Activated naive CD4-positive, alpha-beta T cell (primary cell): ENCODE data around the gene SLC25A14.
"Not testable (repeated sequence)": the region's sequence is repeated elsewhere in the genome, so short reads cannot be mapped to it uniquely, and the experiment has no call there.

Experiments
- DNase-seq, 4 experiments: peaks; one replicate each; lab custom pipeline; 2025; lab: John Stamatoyannopoulos, UW

Gene SLC25A14, protein sequence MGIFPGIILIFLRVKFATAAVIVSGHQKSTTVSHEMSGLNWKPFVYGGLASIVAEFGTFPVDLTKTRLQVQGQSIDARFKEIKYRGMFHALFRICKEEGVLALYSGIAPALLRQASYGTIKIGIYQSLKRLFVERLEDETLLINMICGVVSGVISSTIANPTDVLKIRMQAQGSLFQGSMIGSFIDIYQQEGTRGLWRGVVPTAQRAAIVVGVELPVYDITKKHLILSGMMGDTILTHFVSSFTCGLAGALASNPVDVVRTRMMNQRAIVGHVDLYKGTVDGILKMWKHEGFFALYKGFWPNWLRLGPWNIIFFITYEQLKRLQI

DNA sequence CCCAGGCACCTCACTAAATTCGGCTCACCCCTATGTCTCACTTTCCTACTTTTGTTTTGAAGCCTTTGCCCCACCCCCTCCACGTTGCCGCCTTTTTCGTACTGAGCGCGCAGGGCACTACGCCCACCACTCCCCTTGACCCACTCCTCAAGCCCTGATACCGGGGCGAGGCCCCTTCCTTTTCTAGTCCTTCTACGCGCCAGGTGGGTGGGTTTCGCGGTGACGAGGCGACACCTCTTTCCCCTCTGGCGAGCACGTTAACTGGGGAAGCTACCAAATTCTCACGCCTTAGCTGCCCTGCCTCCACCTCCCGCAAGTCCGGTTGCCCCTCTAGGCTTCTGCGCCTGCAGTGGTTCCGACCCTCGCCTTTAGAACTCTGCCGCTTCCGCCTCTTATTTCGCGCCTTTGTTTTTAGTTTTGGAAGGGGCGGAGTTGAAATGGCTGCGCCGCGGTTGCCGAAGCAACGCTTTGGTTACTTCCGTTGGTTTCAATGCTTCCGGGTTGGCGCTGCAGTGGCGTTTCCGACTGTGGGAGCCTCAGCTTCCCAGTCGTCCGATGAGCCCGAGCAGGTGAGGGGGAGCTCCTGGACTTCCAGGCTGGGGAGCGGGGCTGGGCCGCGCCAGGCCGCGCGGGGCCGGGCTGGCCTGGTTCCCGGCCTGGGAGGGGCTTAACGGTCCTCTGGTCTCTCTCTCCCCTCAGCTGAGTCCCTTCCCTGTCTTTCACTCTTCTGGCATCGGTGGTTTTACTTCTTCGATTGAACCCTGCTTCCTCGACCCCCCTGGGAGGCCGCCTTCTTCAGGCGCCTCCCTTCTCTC, at the start of gene SLC25A14:
TSS of gene SLC25A14 (plus strand) at position 512 of the 815 bp plus-strand sequence. CDS start 360 bp downstream, outside the sequence.
- peak; percentile 6 to 53 (median 26) for DNase-seq

GRCh38 chrX:130295519-130296296, 44.0 kb upstream of the SLC25A14 start:
- DNase-seq: no peak

DNA sequence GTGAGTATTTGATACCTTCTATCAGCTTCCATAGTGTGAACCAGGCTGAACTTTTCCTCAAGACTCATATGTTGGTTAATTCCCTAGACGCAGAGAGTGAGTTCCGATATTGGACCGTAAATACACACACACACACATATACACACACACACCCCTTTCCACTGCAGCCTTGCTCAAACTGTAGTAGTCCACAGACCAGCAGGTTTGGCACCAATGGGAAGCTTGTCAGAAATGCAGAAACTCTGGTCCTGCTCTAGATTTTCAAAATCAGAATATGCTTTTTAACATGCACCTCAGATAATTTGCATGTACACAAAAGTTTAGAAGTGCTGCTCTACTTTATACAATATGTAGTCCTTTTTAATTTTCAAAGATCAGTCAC, 43.4 kb upstream of the SLC25A14 start:
- DNase-seq: no peak

- no peak for DNase-seq
Measured at GRCh38 chrX:130296743-130297142, 43.0 kb upstream of the SLC25A14 start.

GRCh38 chrX:130299279-130300009, 40.3 kb upstream of the SLC25A14 start:
- no peak for DNase-seq

DNA sequence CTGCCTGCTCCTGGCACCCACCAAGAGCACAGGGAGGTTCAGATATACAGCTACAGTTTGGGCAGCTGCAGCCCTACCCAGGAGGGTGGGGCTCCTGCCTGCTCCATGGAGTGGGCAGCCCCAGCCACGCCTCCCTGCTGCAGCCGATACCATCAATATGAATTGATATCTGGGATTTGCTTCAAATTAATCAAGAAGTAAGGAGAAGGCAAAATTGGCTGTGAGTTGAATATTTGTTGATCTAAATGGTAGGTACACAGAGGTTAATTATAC, 39.8 kb upstream of the SLC25A14 start:
- DNase-seq: no peak

- no peak for DNase-seq
Measured at GRCh38 chrX:130301405-130301804, 38.3 kb upstream of the SLC25A14 start.

- no peak for DNase-seq
Measured at GRCh38 chrX:130301977-130302376, 37.7 kb upstream of the SLC25A14 start.

GRCh38 chrX:130304587-130305368, 34.9 kb upstream of the SLC25A14 start:
- DNase-seq: no peak

DNA sequence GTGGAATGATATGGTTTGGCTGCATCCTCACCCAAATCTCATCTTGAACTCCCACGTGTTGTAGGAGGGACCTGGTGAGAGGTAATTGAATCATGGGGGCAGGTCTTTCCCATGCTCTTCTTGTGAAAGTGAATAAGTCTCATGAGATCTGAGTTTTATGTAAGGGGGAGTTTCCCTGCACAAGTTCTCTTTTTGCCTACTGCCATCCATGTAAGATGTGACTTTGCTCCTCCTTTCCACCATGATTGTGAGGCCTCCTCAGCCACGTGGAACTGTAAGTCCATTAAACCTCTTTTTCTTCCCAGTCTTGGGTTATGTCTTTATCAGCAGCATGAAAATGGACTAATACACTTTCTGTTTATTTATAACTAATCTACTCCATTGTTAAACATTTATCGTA, 19.8 kb upstream of the SLC25A14 start:
- DNase-seq: not testable (repeated sequence)

GRCh38 chrX:130321550-130321949, 18.2 kb upstream of the SLC25A14 start:
- no peak for DNase-seq

- DNase-seq: no peak
Measured at GRCh38 chrX:130330146-130330545, 9.6 kb upstream of the SLC25A14 start.

DNA sequence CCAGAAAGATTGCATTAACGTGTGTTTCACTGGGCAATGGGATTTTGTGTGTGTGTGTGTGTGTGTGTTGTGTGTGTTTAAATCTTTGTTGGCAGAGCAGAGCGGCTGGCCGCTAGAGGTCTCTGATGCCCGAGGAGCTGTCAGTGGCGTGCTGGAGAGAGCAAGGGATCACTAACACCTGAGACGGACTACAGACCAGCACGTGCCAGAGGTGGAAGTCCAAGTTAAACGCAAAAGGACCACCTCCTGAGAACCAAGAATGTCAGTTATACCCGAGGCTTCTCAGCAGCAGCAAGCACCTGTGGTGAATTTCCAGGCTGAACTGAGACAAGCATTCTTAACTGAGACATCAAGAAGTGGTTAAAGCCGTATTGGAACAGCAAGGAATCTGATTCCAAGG, 9.0 kb upstream of the SLC25A14 start:
- DNase-seq: peak in 2 of 4 experiments; percentile 1 to 16

DNA sequence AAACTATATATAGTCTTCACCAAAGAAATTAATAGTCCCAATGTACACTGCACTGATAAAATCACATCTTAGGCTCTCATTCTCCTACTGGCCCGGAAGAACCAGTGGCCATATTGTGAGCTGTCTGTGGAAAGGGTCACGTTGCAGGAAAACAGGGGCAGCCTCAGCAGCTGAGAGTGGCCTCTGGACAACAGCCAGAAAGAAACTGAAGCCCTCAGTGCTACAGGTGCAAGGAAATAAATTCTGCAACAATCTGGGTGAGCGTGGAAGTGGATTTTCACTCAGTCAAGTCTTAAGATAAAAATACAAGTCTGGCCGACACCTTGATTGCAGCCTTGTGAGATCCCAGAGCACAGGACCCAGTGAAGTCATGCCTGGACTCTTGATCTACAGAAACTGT, 3.2 kb upstream of the SLC25A14 start:
- DNase-seq: no peak

DNA sequence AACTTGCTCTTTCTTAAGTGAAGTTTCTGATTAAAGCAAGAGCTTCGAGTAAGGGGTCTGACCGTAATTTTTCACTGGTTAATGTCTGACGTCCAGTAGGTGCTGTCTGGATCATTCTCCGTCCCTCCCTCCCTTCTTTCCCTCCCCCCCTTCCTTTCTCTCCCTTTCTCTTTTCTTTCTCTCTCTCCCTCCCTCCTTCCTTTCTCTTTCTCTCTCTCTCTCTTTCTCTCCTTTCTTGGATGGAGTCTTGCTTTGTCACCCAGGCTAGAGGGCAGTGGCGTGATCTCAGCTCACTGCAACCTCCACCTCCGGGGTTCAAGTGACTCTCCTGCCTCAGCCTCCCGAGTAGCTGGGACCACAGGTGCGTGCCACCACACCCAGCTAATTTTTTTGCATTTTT, 850 bp upstream of the SLC25A14 start:
- not testable (repeated sequence) for DNase-seq

DNA sequence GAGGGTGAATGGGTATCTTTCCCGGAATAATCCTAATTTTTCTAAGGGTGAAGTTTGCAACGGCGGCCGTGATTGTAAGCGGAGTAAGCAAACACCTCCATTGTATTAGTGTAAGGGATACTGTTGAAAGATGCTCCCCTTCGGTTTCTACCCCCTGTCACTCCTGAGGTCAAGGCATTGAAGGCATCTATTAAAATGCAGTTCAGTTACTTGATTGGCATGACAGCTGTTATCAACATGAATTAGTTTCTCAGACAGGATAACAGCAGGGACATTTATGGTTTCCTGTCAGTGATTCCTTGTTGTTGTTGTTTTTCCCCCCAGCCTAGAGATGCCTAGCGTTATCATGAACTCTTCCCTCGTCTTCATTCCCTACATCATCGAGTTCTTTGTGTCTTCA, 552 bp downstream of the SLC25A14 start:
- no peak for DNase-seq

DNA sequence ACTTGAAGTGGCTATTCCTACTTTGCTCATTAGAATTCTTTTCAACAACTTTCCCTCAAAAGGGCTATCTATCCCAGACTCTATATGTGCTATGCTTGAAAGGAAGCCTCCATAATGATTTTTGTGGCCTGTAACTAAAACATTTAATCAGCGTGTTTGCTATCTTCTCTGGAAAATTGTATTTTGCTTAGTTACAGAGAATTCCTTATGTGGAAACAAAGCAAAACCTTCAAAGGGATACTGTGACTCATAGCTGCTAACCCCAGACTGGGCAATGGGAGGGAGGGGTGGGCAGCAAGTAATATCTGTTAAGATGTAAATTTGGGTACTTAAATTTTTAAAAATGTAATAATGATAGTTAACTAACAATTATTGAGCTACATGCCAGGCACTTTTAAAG, 3.7 kb downstream of the SLC25A14 start:
- no peak for DNase-seq

GRCh38 chrX:130347321-130347720, 7.6 kb downstream of the SLC25A14 start:
- no peak for DNase-seq

GRCh38 chrX:130351567-130351966, 11.8 kb downstream of the SLC25A14 start:
- no peak for DNase-seq

- not testable (repeated sequence) for DNase-seq
Measured at GRCh38 chrX:130352050-130352449, 12.3 kb downstream of the SLC25A14 start.

DNA sequence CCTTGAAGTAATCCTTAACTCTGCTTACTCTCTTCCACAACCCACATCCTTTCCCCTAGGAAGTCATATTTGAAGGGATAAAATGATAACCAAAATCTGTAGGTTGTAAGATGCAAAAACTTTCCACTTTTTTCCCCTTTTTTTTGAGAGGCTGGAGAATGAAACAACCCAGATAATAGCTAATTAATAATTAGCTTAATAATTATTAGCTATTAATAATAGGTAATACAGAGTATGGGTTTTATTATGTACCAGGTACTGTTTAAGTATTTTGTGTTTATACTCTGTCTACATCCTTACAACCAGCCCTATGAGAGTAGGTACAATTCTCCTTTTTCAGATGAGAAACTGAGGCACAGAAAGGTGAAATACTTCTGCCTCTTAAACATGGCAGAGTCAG, 36.4 kb downstream of the SLC25A14 start:
- no peak for DNase-seq
